Measurements from ENCODE around the gene SPRY4. TPM values are rescaled to one million over a fixed set of nuclear protein-coding genes. Genes with fewer than 3 reads are reported as not detected.

Gene SPRY4
- total RNA-seq, 2 donors from 2014 or later: 7.5 to 11.5 TPM

GRCh38 chr5:142324136-142324870 lies 518 bp downstream of the SPRY4 start:
- Histone ChIP-seq H3K4me1 (replicated peaks) (no peaks in the 10 kb centered on the region), H3K9me3 (no peaks in the 10 kb centered on the region), H3K4me3 (peak overlapping the region; percentile 52 to 53), H3K36me3 (no peaks in the 10 kb centered on the region), H3K27me3 (replicated peaks; ENCODE audit: insufficient read depth) (no peaks in the 10 kb centered on the region), H3K27ac (peak overlapping the region; percentile 75 to 77)
- TF ChIP-seq POLR2AphosphoS5 (IDR thresholded peaks at IDR 0.05) (no peak), CTCF (IDR thresholded peaks at IDR 0.05) (peak in 1 of 4 experiments; percentile 36)
- WGBS: 3% methylated on average over 52 of the region's 58 CpGs
- DNase-seq (ENCODE audit: low spot score): no peak
- intact Hi-C loops (cut with DNase I): loop anchor here (10.0 kb wide), 1 partner anchor 220 kb away; no protein-coding TSS in a partner anchor

GRCh38 chr5:142323480-142324135 lies 1.2 kb downstream of the SPRY4 start:
- Histone ChIP-seq H3K27ac (peak overlapping the region; percentile 75 to 77), H3K4me3 (peak overlapping the region; percentile 52 to 53), H3K27me3 (replicated peaks; ENCODE audit: insufficient read depth) (no peaks in the 10 kb centered on the region), H3K9me3 (no peaks in the 10 kb centered on the region), H3K4me1 (replicated peaks) (no peaks in the 10 kb centered on the region), H3K36me3 (no peaks in the 10 kb centered on the region)
- TF ChIP-seq POLR2A (IDR thresholded peaks at IDR 0.05): no peak
- TF ChIP-seq POLR2AphosphoS5 (IDR thresholded peaks at IDR 0.05): no peak
- TF ChIP-seq CTCF (IDR thresholded peaks at IDR 0.05): no peak
- 29% methylated on average over 19 of the region's 19 CpGs for WGBS
- DNase-seq (ENCODE audit: low spot score): no peak
- intact Hi-C loops (cut with DNase I): loop anchor here (10.0 kb wide), 1 partner anchor 221 kb away; no protein-coding TSS in a partner anchor

- intact Hi-C loops (cut with DNase I): loop anchor here (10.0 kb wide), 1 partner anchor 222 kb away; no protein-coding TSS in a partner anchor
- TF ChIP-seq CTCF (IDR thresholded peaks at IDR 0.05) (no peak), POLR2AphosphoS5 (IDR thresholded peaks at IDR 0.05) (no peak), POLR2A (IDR thresholded peaks at IDR 0.05) (no peak)
- Histone ChIP-seq H3K27ac (peak overlapping the region; percentile 75 to 77), H3K4me3 (peak overlapping the region; percentile 52 to 53), H3K9me3 (no peaks in the 10 kb centered on the region), H3K27me3 (replicated peaks; ENCODE audit: insufficient read depth) (no peaks in the 10 kb centered on the region), H3K36me3 (no peaks in the 10 kb centered on the region), H3K4me1 (replicated peaks) (no peaks in the 10 kb centered on the region)
- no peak for DNase-seq (ENCODE audit: low spot score)
- 57% methylated on average over 15 of the region's 15 CpGs for WGBS
Measured at GRCh38 chr5:142322747-142323479, 1.9 kb downstream of the SPRY4 start.

- no peak for DNase-seq (ENCODE audit: low spot score)
- Histone ChIP-seq H3K36me3 (no peaks in the 10 kb centered on the region), H3K27ac (no peak overlapping the region), H3K4me3 (no peak overlapping the region), H3K4me1 (replicated peaks) (no peaks in the 10 kb centered on the region), H3K9me3 (no peaks in the 10 kb centered on the region), H3K27me3 (replicated peaks; ENCODE audit: insufficient read depth) (no peaks in the 10 kb centered on the region)
- no peak for TF ChIP-seq POLR2A (IDR thresholded peaks at IDR 0.05)
- no peak for TF ChIP-seq CTCF (IDR thresholded peaks at IDR 0.05)
- no peak for TF ChIP-seq POLR2AphosphoS5 (IDR thresholded peaks at IDR 0.05)
- intact Hi-C loops (cut with DNase I): loop anchor here (10.0 kb wide), 1 partner anchor 222 kb away; no protein-coding TSS in a partner anchor
- WGBS: 94% methylated on average over 5 of the region's 5 CpGs
Measured at GRCh38 chr5:142322403-142322746, 2.4 kb downstream of the SPRY4 start.
